ENCODE measurements around the gene PCDH8.

The PCDH8 gene

DNA sequence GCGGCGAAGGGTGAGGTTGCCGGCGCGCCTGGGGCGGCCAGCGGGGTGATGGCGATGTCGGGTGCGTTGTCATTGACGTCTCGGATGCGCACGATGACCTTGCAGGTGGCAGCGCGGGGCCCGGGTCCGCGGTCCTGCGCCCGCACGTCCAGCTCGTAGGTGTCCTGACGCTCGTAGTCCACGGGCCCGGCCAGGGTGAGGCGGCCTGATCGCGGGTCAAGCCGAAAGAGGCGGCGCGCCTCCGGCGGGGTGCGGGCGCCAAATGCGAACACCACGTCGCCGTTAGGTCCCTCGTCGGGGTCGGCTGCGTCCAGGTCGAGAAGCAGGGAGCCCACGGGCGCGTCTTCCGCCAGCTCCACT lies 1.1 kb downstream of the PCDH8 start:
- H3K4me3 ChIP-seq (replicated peaks in 1 of 2; ENCODE audit: low read depth in 2 of 2, low read length in 2 of 2), result no peak overlapping the region
- TF ChIP-seq CTCF (IDR thresholded peaks at IDR 0.05; ENCODE audit: low read depth, low read length), result no peak
- DNase-seq (ENCODE audit: low read depth in 2 of 2), result no peak

DNA sequence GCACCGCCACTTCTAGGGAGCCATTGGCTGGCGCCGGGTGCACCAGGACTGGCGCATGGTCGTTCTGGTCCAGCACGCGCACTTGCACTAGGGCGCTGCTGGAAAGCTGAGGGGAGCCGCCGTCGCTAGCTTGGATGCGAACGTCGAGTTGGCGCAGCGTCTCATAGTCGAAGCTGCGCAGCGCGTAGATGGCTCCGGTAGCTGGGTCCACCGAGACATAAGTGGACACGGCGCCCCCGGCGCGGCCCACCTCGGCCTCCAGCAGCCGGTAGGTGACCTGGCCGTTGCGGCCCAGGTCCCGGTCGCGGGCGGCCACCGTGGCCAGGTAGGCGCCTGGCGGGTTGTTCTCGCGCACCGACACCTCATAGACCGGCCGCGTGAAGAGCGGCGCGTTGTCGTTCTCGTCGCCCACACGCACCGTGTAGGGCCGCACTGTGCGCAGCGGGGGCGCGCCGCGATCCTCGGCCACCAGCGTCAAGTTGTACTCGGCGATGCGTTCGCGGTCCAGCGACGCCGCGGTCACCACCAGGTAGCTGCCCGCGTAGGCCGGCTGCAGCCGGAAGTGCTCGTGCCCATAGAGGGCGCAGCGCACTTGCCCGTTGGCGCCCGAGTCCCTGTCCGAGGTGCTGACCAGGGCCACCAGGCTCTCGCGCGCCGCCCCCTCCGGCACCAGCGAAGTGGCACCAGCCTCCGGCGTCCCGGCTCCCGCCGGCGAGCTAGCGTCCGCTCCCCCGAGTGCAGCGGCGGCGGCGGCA lies 1.7 kb downstream of the PCDH8 start:
- no peak overlapping the region for H3K4me3 ChIP-seq (replicated peaks in 1 of 2; ENCODE audit: low read depth in 2 of 2, low read length in 2 of 2)
- peak; percentile 3 for TF ChIP-seq CTCF (IDR thresholded peaks at IDR 0.05; ENCODE audit: low read depth, low read length)
- DNase-seq (ENCODE audit: low read depth in 2 of 2), result peak in 1 of 2 donors; percentile 27

- DNase-seq (ENCODE audit: low read depth in 2 of 2), result peak in 1 of 2 donors; percentile 3
- no peak overlapping the region for H3K4me3 ChIP-seq (replicated peaks in 1 of 2; ENCODE audit: low read depth in 2 of 2, low read length in 2 of 2)
Measured at GRCh38 chr13:52845766-52846566, 2.5 kb downstream of the PCDH8 start.

DNA sequence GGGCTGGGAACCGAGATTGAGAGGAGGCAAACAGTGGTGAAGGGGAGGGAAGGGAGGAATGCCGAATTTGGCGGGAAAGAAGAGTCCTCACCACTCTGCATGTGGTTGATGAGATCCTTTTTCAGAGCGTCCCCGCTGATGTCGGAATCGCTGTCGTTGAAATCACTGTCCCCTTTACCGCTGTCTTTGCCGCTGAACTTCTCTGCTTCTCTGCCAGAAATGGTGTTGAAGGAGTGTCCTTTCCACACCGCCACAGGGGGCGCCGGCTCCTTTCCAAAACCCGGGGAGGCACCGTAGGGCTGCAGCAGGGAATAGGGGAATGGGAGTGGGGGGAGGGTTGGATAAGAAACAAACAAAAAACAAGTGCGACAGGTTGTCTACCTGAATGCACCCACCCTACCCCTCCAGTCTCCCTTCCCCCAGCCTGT lies 3.1 kb downstream of the PCDH8 start:
- H3K4me3 ChIP-seq (replicated peaks in 1 of 2; ENCODE audit: low read depth in 2 of 2, low read length in 2 of 2), result no peak overlapping the region
- no peak for DNase-seq (ENCODE audit: low read depth in 2 of 2)
- TF ChIP-seq CTCF (IDR thresholded peaks at IDR 0.05; ENCODE audit: low read depth, low read length), result no peak

More at GRCh38 chr13:52845766-52846566, 2.5 kb downstream of the PCDH8 start:
- no peak for TF ChIP-seq CTCF (IDR thresholded peaks at IDR 0.05; ENCODE audit: low read depth, low read length)

DNA sequence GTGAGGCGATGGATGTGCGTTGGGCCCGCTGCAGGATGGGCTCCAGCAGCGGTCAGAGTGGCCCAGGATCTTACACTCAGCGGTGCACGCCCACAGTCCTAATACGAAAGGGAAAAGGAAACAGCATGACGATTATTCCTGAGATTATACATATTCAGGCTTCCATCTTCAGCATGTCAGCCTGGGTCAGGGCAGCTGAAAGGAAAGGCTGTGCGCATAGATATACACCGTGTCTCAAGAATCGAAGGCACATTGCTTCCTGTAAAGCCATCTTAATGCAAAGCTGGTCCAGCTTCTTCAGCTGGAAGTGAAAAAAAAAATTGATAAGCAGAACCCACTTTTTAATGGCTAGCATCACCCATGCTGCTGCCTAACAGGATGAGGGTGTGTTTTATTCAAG lies 3.6 kb downstream of the PCDH8 start:
- no peak for DNase-seq (ENCODE audit: low read depth in 2 of 2)
- TF ChIP-seq CTCF (IDR thresholded peaks at IDR 0.05; ENCODE audit: low read depth, low read length), result no peak
- H3K4me3 ChIP-seq (replicated peaks in 1 of 2; ENCODE audit: low read depth in 2 of 2, low read length in 2 of 2), result no peak overlapping the region

- TF ChIP-seq CTCF (IDR thresholded peaks at IDR 0.05; ENCODE audit: low read depth, low read length), result no peak
- no peak for DNase-seq (ENCODE audit: low read depth in 2 of 2)
- no peak overlapping the region for H3K4me3 ChIP-seq (replicated peaks in 1 of 2; ENCODE audit: low read depth in 2 of 2, low read length in 2 of 2)
Measured at GRCh38 chr13:52842441-52842840, 6.0 kb downstream of the PCDH8 start.

Measured in cardiac fibroblast (primary cell).